ENCODE measurements around the gene MOSMO. TPM values are rescaled to one million over a fixed set of nuclear protein-coding genes. Genes with fewer than 3 reads are reported as not detected.

The MOSMO gene
- total RNA-seq, 4 donors from 2014 or later = 14.9 to 26.9 (median 24.1) TPM

GRCh38 chr16:22132801-22133200, 124.9 kb downstream of the MOSMO start:
- Histone ChIP-seq H3K27ac (no peak overlapping the region), H3K36me3 (no peaks in the 10 kb centered on the region), H3K4me3 (no peak overlapping the region), H3K9me3 (no peaks in the 10 kb centered on the region), H3K27me3 (no peaks in the 10 kb centered on the region), H3K4me1 (no peaks in the 10 kb centered on the region)
- TF ChIP-seq POLR2A (IDR thresholded peaks at IDR 0.05) = no peak
- no peak for ATAC-seq
- WGBS, 2 donors (ENCODE audit: low coverage in 1 of 2) = no CpG with 5 or more reads among the region's 10 CpGs

Other genes with a start within 250 kb of the MOSMO start
- gene NPIPB4, start 150.4 kb upstream of the MOSMO start, total RNA-seq = 10 to 100 TPM in 3 of 4 donors, 1 to 10 TPM in 1; 2.6 to 98.7 (median 49.4) TPM
- gene UQCRC2, start 54.8 kb upstream of the MOSMO start, total RNA-seq = 100 to 1,000 TPM; 163 to 198 (median 177) TPM
- not detected for gene PDZD9, start 7.0 kb upstream of the MOSMO start, total RNA-seq
- under 1 TPM in 2 of 4 donors, not detected in 2; 0.35 to 0.40 TPM for gene VWA3A, start 84.4 kb downstream of the MOSMO start, total RNA-seq
- not detected for gene SDR42E2, start 154.4 kb downstream of the MOSMO start, total RNA-seq
- 10 to 100 TPM; 31.3 to 38.9 (median 34.8) TPM for gene EEF2K, start 198.2 kb downstream of the MOSMO start, total RNA-seq